GM23248 (cell line): ENCODE data around the gene NPBWR2. TPM values are rescaled to one million over a fixed set of nuclear protein-coding genes. Genes with fewer than 3 reads are reported as not detected.

Experiments
- DNase-seq: peaks from one replicate; pipeline ENCODE4 v3.0.0-alpha.2; 2015
- H2AFZ ChIP-seq: fragments of 200-600 bp; sonication (generic); 2 replicates; pipeline ENCODE4 v1.6.1; 2016; ENCODE audit warnings: antibody characterized with exemption
- H3F3A ChIP-seq: fragments of 200-600 bp; sonication (generic); 2 replicates; pipeline ENCODE4 v1.6.1; 2016; ENCODE audit warnings: mild to moderate bottlenecking, antibody characterized with exemption, mixed run types; ENCODE audit not compliant: insufficient read depth
- H3K27ac ChIP-seq: fragments of 200-600 bp; sonication (generic); 2 replicates; pipeline ENCODE4 v1.5.1; 2016; ENCODE audit warnings: mild to moderate bottlenecking
- H3K27me3 ChIP-seq: fragments of 200-600 bp; sonication (generic); replicated peaks from 2 replicates; pipeline ENCODE4 v1.6.1; 2016; ENCODE audit warnings: mild to moderate bottlenecking; ENCODE audit not compliant: insufficient read depth
- H3K36me3 ChIP-seq: fragments of 200-600 bp; sonication (generic); 2 replicates; pipeline ENCODE4 v1.6.1; 2016; ENCODE audit warnings: low read depth, mild to moderate bottlenecking
- H3K4me1 ChIP-seq: fragments of 200-600 bp; sonication (generic); 2 replicates; pipeline ENCODE4 v1.6.1; 2016; ENCODE audit warnings: mild to moderate bottlenecking; ENCODE audit not compliant: insufficient read depth
- H3K4me2 ChIP-seq: fragments of 200-600 bp; sonication (generic); one replicate; pipeline ENCODE4 v1.6.1; 2016; ENCODE audit warnings: mild to moderate bottlenecking; ENCODE audit not compliant: unreplicated experiment
- H3K4me3 ChIP-seq: fragments of 200-600 bp; sonication (generic); 2 replicates; pipeline ENCODE4 v1.5.1; 2016; ENCODE audit warnings: mild to moderate bottlenecking
- H3K79me2 ChIP-seq: fragments of 200-600 bp; sonication (generic); 2 replicates; pipeline ENCODE4 v1.6.1; 2016; ENCODE audit warnings: mild to moderate bottlenecking; ENCODE audit not compliant: insufficient read depth
- H3K9ac ChIP-seq: fragments of 200-600 bp; sonication (generic); 2 replicates; pipeline ENCODE4 v1.6.1; 2016; ENCODE audit warnings: mild to moderate bottlenecking
- H3K9me2 ChIP-seq: fragments of 200-600 bp; sonication (generic); 2 replicates; pipeline ENCODE4 v1.6.1; 2016; ENCODE audit warnings: mixed run types, mild to moderate bottlenecking, moderate library complexity; ENCODE audit not compliant: insufficient read depth
- H3K9me3 ChIP-seq: fragments of 200-600 bp; sonication (generic); one replicate; pipeline ENCODE4 v1.6.1; 2017; ENCODE audit warnings: low read depth
- H4K20me1 ChIP-seq: fragments of 200-600 bp; sonication (generic); 2 replicates; pipeline ENCODE4 v1.6.0; 2016; ENCODE audit not compliant: insufficient read depth
- EZH2 ChIP-seq: fragments of 200-600 bp; sonication (generic); IDR thresholded peaks from 2 replicates; pipeline ENCODE4 v1.6.1; 2018; ENCODE audit warnings: antibody characterized with exemption, mild to moderate bottlenecking; ENCODE audit not compliant: insufficient read depth, poor library complexity, severe bottlenecking
- EZH2phosphoT487 ChIP-seq: fragments of 200-600 bp; sonication (generic); IDR thresholded peaks from 2 replicates; pipeline ENCODE4 v1.6.1; 2018; ENCODE audit warnings: antibody characterized with exemption, moderate library complexity, mild to moderate bottlenecking, low read depth; ENCODE audit not compliant: insufficient read depth
- WGBS, 2 experiments: methylation state at CpG; one replicate each; pipeline ENCODE4 v1.1.6; 2015 to 2017; ENCODE audit warnings: low lambda C conversion rate in 2 of 2, low coverage in 1 of 2; ENCODE audit errors: missing lambda C conversion rate in 2 of 2; 5-methylcytosine and 5-hydroxymethylcytosine counted together
- in situ Hi-C: fragments of 300-500 bp; cut with MboI; formaldehyde crosslinking; loops from 2 replicates; pipeline ENCODE4 v1.15.0; 2020
- polyA plus RNA-seq: library from polyadenylated mRNA; unstranded; fragments of >200 nt; fragmentation: Nextera tagmentation; extraction: Ambion mirVana; gene quantifications from 2 replicates; pipeline ENCODE4 v1.2.1, GENCODE V29; 2016
- total RNA-seq: library from RNA; depleted of rRNA; stranded (reverse); fragments of >200 nt; shearing (Covaris generic); gene quantifications from 2 replicates; pipeline ENCODE4 v1.2.3, GENCODE V29; 2014

NPBWR2 gene
- total and polyA plus RNA-seq, 2 experiments from 2014 or later, result not detected

DNA sequence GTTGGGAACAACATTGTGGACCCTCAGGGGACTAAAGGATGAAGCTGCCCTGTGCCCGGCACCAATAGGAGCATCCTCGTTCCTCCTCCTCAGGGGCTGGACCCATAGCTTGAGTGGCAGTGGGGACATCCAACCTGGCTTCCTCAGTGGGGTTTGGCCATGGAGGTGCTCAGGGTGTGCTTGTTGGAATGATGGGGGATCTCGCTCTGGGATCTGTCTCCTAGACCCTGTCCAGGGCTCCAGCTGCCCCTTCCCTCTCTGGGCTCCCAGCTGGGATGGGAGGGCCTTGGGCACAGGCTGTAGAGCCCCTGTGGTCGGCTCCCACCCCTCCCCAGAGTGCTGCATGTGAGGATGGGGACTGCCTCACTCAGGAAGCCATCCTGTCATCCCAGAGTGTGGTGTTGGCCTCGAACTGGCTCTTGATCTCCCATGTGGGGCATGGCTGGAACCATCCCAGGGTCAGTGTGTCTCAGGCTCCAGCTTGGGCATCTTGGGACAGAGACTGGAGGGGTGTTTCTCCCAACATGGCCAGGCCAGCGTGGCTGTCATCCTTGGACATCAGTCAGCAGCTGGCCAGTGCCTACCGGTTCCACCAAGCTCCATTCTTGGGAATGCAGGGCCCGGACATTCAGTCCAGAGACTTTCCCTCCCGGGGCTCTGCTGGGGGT, 47.4 kb upstream of the NPBWR2 start:
- Histone ChIP-seq H3K27ac (no peak overlapping the region), H3K36me3 (no peaks in the 10 kb centered on the region), H2AFZ (no peak overlapping the region), H3F3A (no peaks in the 10 kb centered on the region), H3K27me3 (0 out of 2 replicates have a peak, but pooled peaks cover under 1% of the 10 kb centered on the region), H3K4me2 (no peak overlapping the region), H3K79me2 (no peaks in the 10 kb centered on the region), H3K9ac (no peak overlapping the region), H4K20me1 (no peaks in the 10 kb centered on the region), H3K4me1 (no peaks in the 10 kb centered on the region), H3K9me2 (no peaks in the 10 kb centered on the region), H3K4me3 (no peak overlapping the region), H3K9me3 (no peaks in the 10 kb centered on the region)
- WGBS, 2 experiments, result 42 to 44% methylated on average over 9 of the region's 9 CpGs
- DNase-seq, result no peak
- no peak for TF ChIP-seq EZH2
- no peak for TF ChIP-seq EZH2phosphoT487
- in situ Hi-C loops, result no loop called here

DNA sequence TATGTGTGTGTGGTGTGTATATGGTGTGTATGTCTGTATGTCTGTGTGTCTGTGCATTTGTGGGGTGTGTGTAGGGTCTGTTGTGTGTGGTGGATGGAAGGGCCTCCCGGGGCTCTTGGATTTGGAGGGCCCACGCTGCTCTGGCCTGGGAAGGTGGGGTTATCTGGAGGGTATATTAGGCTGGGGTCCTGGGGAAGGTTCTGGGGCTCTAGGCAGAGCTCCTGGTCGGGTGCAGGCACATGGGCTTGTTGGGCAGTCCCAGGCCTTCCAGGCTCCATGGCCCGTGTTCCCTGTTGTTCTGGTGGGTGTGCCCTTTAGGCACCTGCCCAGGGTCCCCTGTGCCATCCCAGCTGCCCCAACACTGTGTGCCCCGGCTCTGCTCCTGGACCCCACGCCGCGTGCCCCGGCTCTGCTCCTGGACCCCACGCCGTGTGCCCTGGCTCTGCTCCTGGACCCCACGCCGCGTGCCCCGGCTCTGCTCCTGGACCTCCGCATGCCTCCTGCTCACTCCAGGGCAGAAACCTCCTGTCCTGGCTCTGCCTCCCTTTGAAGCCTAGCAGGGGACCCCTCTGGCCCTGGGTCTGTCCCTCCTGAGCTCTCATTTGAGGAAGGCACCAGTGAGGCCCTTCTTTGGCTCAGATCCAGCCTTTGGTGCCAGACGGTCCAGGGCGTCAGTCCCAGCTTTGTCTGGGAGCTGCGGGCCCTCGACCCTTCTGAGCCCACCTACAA, 46.7 kb upstream of the NPBWR2 start:
- Histone ChIP-seq H3K4me2 (no peak overlapping the region), H3K9me2 (no peaks in the 10 kb centered on the region), H3K9me3 (no peaks in the 10 kb centered on the region), H3K4me1 (no peaks in the 10 kb centered on the region), H3K9ac (no peak overlapping the region), H3K27me3 (no peaks in the 10 kb centered on the region), H3K36me3 (no peaks in the 10 kb centered on the region), H3F3A (no peaks in the 10 kb centered on the region), H2AFZ (no peak overlapping the region), H3K27ac (no peak overlapping the region), H3K4me3 (no peak overlapping the region), H3K79me2 (no peaks in the 10 kb centered on the region), H4K20me1 (no peaks in the 10 kb centered on the region)
- in situ Hi-C loops, result no loop called here
- WGBS, 2 experiments, result 56 to 74% methylated on average over 15 of the region's 20 CpGs
- DNase-seq, result no peak
- no peak for TF ChIP-seq EZH2phosphoT487

DNA sequence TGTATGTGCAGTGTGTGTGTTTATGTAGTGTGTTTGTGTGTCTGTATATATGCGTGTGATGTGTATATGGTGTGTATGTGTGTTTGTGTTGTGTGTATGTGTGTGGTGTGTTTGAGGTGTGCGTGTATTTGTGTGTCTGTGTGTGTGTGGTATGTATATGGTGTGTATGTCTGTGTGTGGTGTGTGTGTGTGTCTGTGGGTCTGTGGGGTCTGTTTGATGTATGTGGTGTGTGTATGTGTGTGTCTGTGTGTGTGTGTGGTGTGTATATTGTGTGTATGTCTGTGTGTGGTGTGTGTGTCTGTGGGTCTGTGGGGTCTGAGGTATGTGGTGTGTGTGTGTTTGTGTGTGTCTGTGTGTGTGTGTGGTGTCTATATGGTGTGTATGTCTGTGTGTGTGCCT, 46.0 kb upstream of the NPBWR2 start:
- TF ChIP-seq EZH2phosphoT487 (no peak), EZH2 (no peak)
- H3F3A ChIP-seq, result no peaks in the 10 kb centered on the region
- 37 to 54% methylated on average over 2 of the region's 2 CpGs for WGBS, 2 experiments

DNA sequence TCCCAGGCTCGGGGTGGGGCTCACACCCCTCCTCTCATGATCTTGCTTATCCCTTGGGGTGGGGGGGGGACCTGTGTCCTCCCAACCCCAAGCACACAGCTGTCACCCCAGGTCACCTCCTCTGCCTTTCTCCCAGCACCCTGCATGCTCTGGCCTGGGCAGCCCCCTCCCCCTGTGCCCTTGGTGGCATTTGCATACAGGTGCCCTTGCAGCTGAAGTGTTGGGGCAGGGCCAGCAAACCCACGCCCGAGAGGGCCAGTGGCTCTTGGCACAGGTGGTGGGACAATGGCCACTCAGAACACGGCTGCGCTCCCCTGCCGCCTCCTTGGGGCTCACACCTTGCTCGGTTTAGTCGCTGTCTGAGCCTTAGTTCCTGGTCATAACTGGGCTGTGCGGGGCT, 45.5 kb upstream of the NPBWR2 start:
- no peak for DNase-seq
- Histone ChIP-seq H3K9me3 (no peaks in the 10 kb centered on the region), H3K9me2 (no peaks in the 10 kb centered on the region), H3K9ac (no peak overlapping the region), H3K36me3 (no peaks in the 10 kb centered on the region), H3K27ac (no peak overlapping the region), H3K4me2 (no peak overlapping the region), H3K4me1 (no peaks in the 10 kb centered on the region), H2AFZ (no peak overlapping the region), H3K27me3 (no peaks in the 10 kb centered on the region), H3K79me2 (no peaks in the 10 kb centered on the region), H3K4me3 (no peak overlapping the region), H3F3A (no peaks in the 10 kb centered on the region), H4K20me1 (no peaks in the 10 kb centered on the region)
- TF ChIP-seq EZH2, result no peak
- in situ Hi-C loops, result no loop called here
- 61 to 63% methylated on average over 8 to 9 of the region's 9 CpGs for WGBS, 2 experiments

More for the DNA sequence above, 46.0 kb upstream of the NPBWR2 start:
- DNase-seq, result no peak
- no peak overlapping the region for H3K4me3 ChIP-seq
- no peak overlapping the region for H2AFZ ChIP-seq
- no peaks in the 10 kb centered on the region for H4K20me1 ChIP-seq
- no peaks in the 10 kb centered on the region for H3K9me3 ChIP-seq
- H3K9me2 ChIP-seq, result no peaks in the 10 kb centered on the region
- H3K9ac ChIP-seq, result no peak overlapping the region
- H3K4me1 ChIP-seq, result no peaks in the 10 kb centered on the region
- in situ Hi-C loops, result no loop called here
- H3K27ac ChIP-seq, result no peak overlapping the region
- no peaks in the 10 kb centered on the region for H3K36me3 ChIP-seq
- no peaks in the 10 kb centered on the region for H3K27me3 ChIP-seq
- H3K4me2 ChIP-seq, result no peak overlapping the region
- H3K79me2 ChIP-seq, result no peaks in the 10 kb centered on the region
